ENCODE results near the gene RALGDS. TPM values are rescaled to one million over a fixed set of nuclear protein-coding genes. Genes with fewer than 3 reads are reported as not detected.

The RALGDS gene
- total RNA-seq, 1 donor from 2014 or later, result 39.9 TPM

- Histone ChIP-seq H3K4me3 (ENCODE audit: low read depth, low read length) (no peak overlapping the region), H3K36me3 (ENCODE audit: control insufficient read depth, insufficient read depth, low read length) (no peaks in the 10 kb centered on the region), H3K27me3 (ENCODE audit: control insufficient read depth, insufficient read depth, low read length) (peaks cover 4% of the 10 kb centered on the region)
- DNase-seq (ENCODE audit: low read depth), result no peak
- TF ChIP-seq CTCF (IDR thresholded peaks at IDR 0.05; ENCODE audit: insufficient read depth, low read length, poor library complexity, severe bottlenecking), result no peak
These were observed 40.9 kb downstream of the RALGDS start for GRCh38 chr9:133080161-133080560.

- no peak for DNase-seq (ENCODE audit: low read depth)
- TF ChIP-seq CTCF (IDR thresholded peaks at IDR 0.05; ENCODE audit: insufficient read depth, low read length, poor library complexity, severe bottlenecking), result no peak
- no peaks in the 10 kb centered on the region for H3K36me3 ChIP-seq (ENCODE audit: control insufficient read depth, insufficient read depth, low read length)
- H3K4me3 ChIP-seq (ENCODE audit: low read depth, low read length), result no peak overlapping the region
- peaks cover 4% of the 10 kb centered on the region for H3K27me3 ChIP-seq (ENCODE audit: control insufficient read depth, insufficient read depth, low read length)
These were observed 42.6 kb downstream of the RALGDS start for GRCh38 chr9:133078486-133078885.

GRCh38 chr9:133076691-133077090, 44.3 kb downstream of the RALGDS start:
- peaks cover 4% of the 10 kb centered on the region for H3K27me3 ChIP-seq (ENCODE audit: control insufficient read depth, insufficient read depth, low read length)

GRCh38 chr9:133075925-133076630, 45.0 kb downstream of the RALGDS start:
- DNase-seq (ENCODE audit: low read depth), result peak; percentile 65
- no peak for TF ChIP-seq CTCF (IDR thresholded peaks at IDR 0.05; ENCODE audit: insufficient read depth, low read length, poor library complexity, severe bottlenecking)
- no peaks in the 10 kb centered on the region for H3K36me3 ChIP-seq (ENCODE audit: control insufficient read depth, insufficient read depth, low read length)
- no peak overlapping the region for H3K4me3 ChIP-seq (ENCODE audit: low read depth, low read length)
- H3K27me3 ChIP-seq (ENCODE audit: control insufficient read depth, insufficient read depth, low read length), result peaks cover 4% of the 10 kb centered on the region

More at GRCh38 chr9:133076691-133077090, 44.3 kb downstream of the RALGDS start:
- no peaks in the 10 kb centered on the region for H3K36me3 ChIP-seq (ENCODE audit: control insufficient read depth, insufficient read depth, low read length)
- TF ChIP-seq CTCF (IDR thresholded peaks at IDR 0.05; ENCODE audit: insufficient read depth, low read length, poor library complexity, severe bottlenecking), result no peak
- H3K4me3 ChIP-seq (ENCODE audit: low read depth, low read length), result no peak overlapping the region
- no peak for DNase-seq (ENCODE audit: low read depth)

- no peak for DNase-seq (ENCODE audit: low read depth)
- no peak overlapping the region for H3K4me3 ChIP-seq (ENCODE audit: low read depth, low read length)
- no peaks in the 10 kb centered on the region for H3K36me3 ChIP-seq (ENCODE audit: control insufficient read depth, insufficient read depth, low read length)
- no peak for TF ChIP-seq CTCF (IDR thresholded peaks at IDR 0.05; ENCODE audit: insufficient read depth, low read length, poor library complexity, severe bottlenecking)
- peaks cover 4% of the 10 kb centered on the region for H3K27me3 ChIP-seq (ENCODE audit: control insufficient read depth, insufficient read depth, low read length)
These were observed 46.9 kb downstream of the RALGDS start for GRCh38 chr9:133074111-133074651.
